ENCODE measurements around the gene TXLNB. TPM values are rescaled to one million over a fixed set of nuclear protein-coding genes. Genes with fewer than 3 reads are reported as not detected.

TXLNB gene
- total and polyA plus RNA-seq, 2 donors (not counting 1 experiment from before 2014, with no cell fraction given), result 3.4 to 3.6 TPM

DNA sequence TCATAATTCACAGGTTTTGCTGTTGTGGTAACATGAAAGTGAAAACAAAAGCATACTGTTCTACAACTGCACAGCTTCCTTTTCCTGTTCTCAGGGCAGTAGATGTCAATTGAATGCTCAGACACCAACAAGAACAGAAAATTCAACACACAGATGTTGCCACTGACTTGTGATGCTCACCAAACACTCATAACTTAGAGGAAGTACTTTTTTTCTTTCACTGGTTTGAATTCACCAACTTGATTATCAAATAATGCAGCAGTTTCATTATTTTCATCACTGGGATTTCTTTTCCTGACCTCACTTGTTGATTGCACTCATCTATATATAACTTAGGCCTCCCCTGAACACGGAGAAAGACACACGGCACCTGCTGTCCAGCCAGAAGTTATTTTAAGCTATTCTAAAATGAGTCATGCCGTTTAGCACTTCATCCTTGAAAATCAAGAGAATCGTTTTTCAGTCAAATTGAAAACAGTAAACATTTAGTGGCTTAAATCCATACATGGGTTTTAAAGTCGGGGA lies 949 bp downstream of the TXLNB start:
- ChIA-PET CTCF (interaction anchor here (0.7 to 3.2 kb wide), 13 partner anchors 11 to 83 kb away, joined by 3 to 19 read pairs (median 5); partner anchors contain the start of gene CITED2), POLR2A (interaction anchor here (0.7 to 1.4 kb wide), 4 partner anchors 11 to 83 kb away, joined by 3 to 5 read pairs (median 4); partner anchors contain the start of gene CITED2)
- Mint-ChIP-seq H3K4me3 (peak overlapping the region; percentile 84), H3K27ac (peak overlapping the region; percentile 95), H3K9me3 (ENCODE audit: insufficient read depth) (no peaks in the 10 kb centered on the region), H3K4me1 (peaks cover 62% of the 10 kb centered on the region), H3K27me3 (no peaks in the 10 kb centered on the region)
- H3K9ac ChIP-seq (ENCODE audit: low read length), result peak overlapping the region; percentile 60
- H3K9me3 ChIP-seq (ENCODE audit: control extremely low read depth in 1 of 3, control insufficient read depth in 2 of 3, insufficient read depth in 1 of 3, low read length in 2 of 3), result no peaks in the 10 kb centered on the region
- H3K4me2 ChIP-seq (replicated peaks; ENCODE audit: low read depth, low read length, poor library complexity, severe bottlenecking), result peak overlapping the region; percentile 75
- no peaks in the 10 kb centered on the region for H4K20me1 ChIP-seq (ENCODE audit: control insufficient read depth, insufficient read depth, low read length, poor library complexity, severe bottlenecking)
- no peaks in the 10 kb centered on the region for H3K27me3 ChIP-seq (replicated peaks in 1 of 4; ENCODE audit: control extremely low read depth in 1 of 4, control insufficient read depth in 3 of 4, insufficient read depth in 4 of 4, low read length in 3 of 4)
- H2AFZ ChIP-seq (ENCODE audit: insufficient read depth, low read depth, low read length, poor library complexity, severe bottlenecking), result peak overlapping the region; percentile 82
- 0% methylated on average over 2 of the region's 5 CpGs for WGBS (ENCODE audit: insufficient coverage)
- TF ChIP-seq, protein P1, sequence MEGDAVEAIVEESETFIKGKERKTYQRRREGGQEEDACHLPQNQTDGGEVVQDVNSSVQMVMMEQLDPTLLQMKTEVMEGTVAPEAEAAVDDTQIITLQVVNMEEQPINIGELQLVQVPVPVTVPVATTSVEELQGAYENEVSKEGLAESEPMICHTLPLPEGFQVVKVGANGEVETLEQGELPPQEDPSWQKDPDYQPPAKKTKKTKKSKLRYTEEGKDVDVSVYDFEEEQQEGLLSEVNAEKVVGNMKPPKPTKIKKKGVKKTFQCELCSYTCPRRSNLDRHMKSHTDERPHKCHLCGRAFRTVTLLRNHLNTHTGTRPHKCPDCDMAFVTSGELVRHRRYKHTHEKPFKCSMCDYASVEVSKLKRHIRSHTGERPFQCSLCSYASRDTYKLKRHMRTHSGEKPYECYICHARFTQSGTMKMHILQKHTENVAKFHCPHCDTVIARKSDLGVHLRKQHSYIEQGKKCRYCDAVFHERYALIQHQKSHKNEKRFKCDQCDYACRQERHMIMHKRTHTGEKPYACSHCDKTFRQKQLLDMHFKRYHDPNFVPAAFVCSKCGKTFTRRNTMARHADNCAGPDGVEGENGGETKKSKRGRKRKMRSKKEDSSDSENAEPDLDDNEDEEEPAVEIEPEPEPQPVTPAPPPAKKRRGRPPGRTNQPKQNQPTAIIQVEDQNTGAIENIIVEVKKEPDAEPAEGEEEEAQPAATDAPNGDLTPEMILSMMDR (IDR thresholded peaks at IDR 0.05), result no peak
- TF ChIP-seq EZH2 (IDR thresholded peaks at IDR 0.05; ENCODE audit: borderline replicate concordance, insufficient read depth, low read depth, low read length, poor library complexity, severe bottlenecking), result no peak
- peak; percentile 92 for ATAC-seq (ENCODE audit: low read depth)
- peak overlapping the region; percentile 93 for H3K27ac ChIP-seq (ENCODE audit: low read length in 2 of 2)
- intact Hi-C loops (cut with micrococcal nuclease), result loop anchor here (1.0 to 5.0 kb wide), 6 partner anchors 12 to 154 kb away; partner anchors contain the start of gene HECA
- H3K4me1 ChIP-seq (ENCODE audit: control insufficient read depth in 2 of 2, insufficient read depth in 2 of 2, low read length in 2 of 2), result peaks cover 38 to 44% of the 10 kb centered on the region in 2 donors
- no peaks in the 10 kb centered on the region for H3K36me3 ChIP-seq (replicated peaks in 1 of 2; ENCODE audit: control extremely low read depth in 1 of 2, control insufficient read depth in 1 of 2, extremely low read depth in 1 of 2, insufficient read depth in 2 of 2, low read length in 1 of 2)
- no peaks in the 10 kb centered on the region for H3K79me2 ChIP-seq (ENCODE audit: control insufficient read depth, insufficient read depth, low read length)
- peak overlapping the region; percentile 12 to 66 (median 34) for H3K4me3 ChIP-seq (ENCODE audit: control extremely low read depth in 1 of 5, extremely low read depth in 1 of 5, insufficient read depth in 1 of 5, low read depth in 2 of 5, low read length in 4 of 5)
- peak; percentile 89 for DNase-seq

- Mint-ChIP-seq H3K9me3 (ENCODE audit: insufficient read depth) (no peaks in the 10 kb centered on the region), H3K27me3 (no peaks in the 10 kb centered on the region), H3K27ac (no peak overlapping the region), H3K4me1 (peaks cover 48% of the 10 kb centered on the region), H3K4me3 (no peak overlapping the region)
- peaks cover 31 to 34% of the 10 kb centered on the region in 2 donors for H3K4me1 ChIP-seq (ENCODE audit: control insufficient read depth in 2 of 2, insufficient read depth in 2 of 2, low read length in 2 of 2)
- no peaks in the 10 kb centered on the region for H4K20me1 ChIP-seq (ENCODE audit: control insufficient read depth, insufficient read depth, low read length, poor library complexity, severe bottlenecking)
- WGBS (ENCODE audit: insufficient coverage), result 98% methylated on average over 8 of the region's 10 CpGs
- no peak overlapping the region for H3K4me3 ChIP-seq (ENCODE audit: control extremely low read depth in 1 of 5, extremely low read depth in 1 of 5, insufficient read depth in 1 of 5, low read depth in 2 of 5, low read length in 4 of 5)
- no peak overlapping the region for H3K27ac ChIP-seq (ENCODE audit: low read length in 2 of 2)
- intact Hi-C loops (cut with micrococcal nuclease), result no loop called here
- DNase-seq (no peak), ATAC-seq (ENCODE audit: low read depth) (no peak)
- H3K9ac ChIP-seq (ENCODE audit: low read length), result no peak overlapping the region
- no peaks in the 10 kb centered on the region for H3K36me3 ChIP-seq (replicated peaks in 1 of 2; ENCODE audit: control extremely low read depth in 1 of 2, control insufficient read depth in 1 of 2, extremely low read depth in 1 of 2, insufficient read depth in 2 of 2, low read length in 1 of 2)
- H3K4me2 ChIP-seq (replicated peaks; ENCODE audit: low read depth, low read length, poor library complexity, severe bottlenecking), result no peak overlapping the region
- H3K9me3 ChIP-seq (ENCODE audit: control extremely low read depth in 1 of 3, control insufficient read depth in 2 of 3, insufficient read depth in 1 of 3, low read length in 2 of 3), result no peaks in the 10 kb centered on the region
- H2AFZ ChIP-seq (ENCODE audit: insufficient read depth, low read depth, low read length, poor library complexity, severe bottlenecking), result no peak overlapping the region
- POLR2A ChIA-PET, result no interaction called here
- H3K79me2 ChIP-seq (ENCODE audit: control insufficient read depth, insufficient read depth, low read length), result no peaks in the 10 kb centered on the region
- no peak for TF ChIP-seq EZH2 (IDR thresholded peaks at IDR 0.05; ENCODE audit: borderline replicate concordance, insufficient read depth, low read depth, low read length, poor library complexity, severe bottlenecking)
- TF ChIP-seq, protein P1 (IDR thresholded peaks at IDR 0.05), result no peak
- H3K27me3 ChIP-seq (replicated peaks in 1 of 4; ENCODE audit: control extremely low read depth in 1 of 4, control insufficient read depth in 3 of 4, insufficient read depth in 4 of 4, low read length in 3 of 4), result no peaks in the 10 kb centered on the region
- CTCF ChIA-PET, result no interaction called here
Measured at GRCh38 chr6:139289233-139289632, 2.6 kb downstream of the TXLNB start.

Measured in B cell (primary cell).